Heart left ventricle (tissue), 16 donors: ENCODE measurements around the gene THSD4. TPM values are rescaled to one million over a fixed set of nuclear protein-coding genes. Genes with fewer than 3 reads are reported as not detected.

Source experiments
- ATAC-seq, 4 donors: fragments of 200-7000 bp; cut with Tn5 transposase; one replicate each; pipeline ENCODE4 v1.9.1; 2020 to 2022; ENCODE audit warnings: moderate library complexity in 4 of 4, mild to moderate bottlenecking in 3 of 4, moderate number of reproducible peaks in 1 of 4
- DNase-seq, 5 donors: peaks; one replicate each; pipeline ENCODE4 v3.0.0-alpha.2; 2020
- H3K27ac ChIP-seq, 12 donors: fragments of 200-600 bp; sonication (generic) in 4 of 12; one replicate each; pipeline versions ENCODE4 v1.5.0 to v1.8.0; 2016 to 2022; ENCODE audit warnings: mild to moderate bottlenecking in 2 of 12
- H3K27me3 ChIP-seq, 9 donors: fragments of 200-600 bp; sonication (generic) in 2 of 9; one replicate each; pipeline versions ENCODE4 v1.5.1 to v1.8.0; 2016 to 2022; ENCODE audit warnings: mild to moderate bottlenecking in 3 of 9
- H3K36me3 ChIP-seq, 9 donors: fragments of 200-600 bp; sonication (generic) in 2 of 9; one replicate each; pipeline versions ENCODE4 v1.5.0 to v1.8.0; 2018 to 2022; ENCODE audit warnings: mild to moderate bottlenecking in 2 of 9
- H3K4me1 ChIP-seq, 12 donors: fragments of 200-600 bp; sonication (generic) in 4 of 12; one replicate each; pipeline versions ENCODE4 v1.5.0 to v1.8.0; 2016 to 2022; ENCODE audit warnings: mild to moderate bottlenecking in 3 of 12
- H3K4me3 ChIP-seq, 12 donors: fragments of 200-600 bp; sonication (generic) in 4 of 12; one replicate each; pipeline versions ENCODE4 v1.5.0 to v1.8.0; 2017 to 2022; ENCODE audit warnings: mild to moderate bottlenecking in 9 of 12, moderate library complexity in 4 of 12
- H3K9me3 ChIP-seq, 12 donors: fragments of 200-600 bp; sonication (generic) in 4 of 12; one replicate each; pipeline versions ENCODE4 v1.5.0 to v1.8.0; 2016 to 2022; ENCODE audit warnings: mild to moderate bottlenecking in 1 of 12
- CTCF ChIP-seq, 12 donors: fragments of 200-600 bp; sonication (generic) in 4 of 12; IDR thresholded peaks; one replicate each; pipeline versions ENCODE4 v1.5.0 to v1.8.0; 2018 to 2022; ENCODE audit warnings: antibody characterized with exemption in 12 of 12, mild to moderate bottlenecking in 5 of 12
- POLR2A ChIP-seq, 2 donors: fragments of 450-650 bp; IDR thresholded peaks; one replicate each; pipeline ENCODE4 v1.6.1; 2017; ENCODE audit warnings: antibody characterized with exemption in 2 of 2, mild to moderate bottlenecking in 2 of 2, moderate library complexity in 2 of 2
- WGBS, 4 donors: extraction: QIAGEN DNeasy Blood & Tissue Kit in 2 of 4; methylation state at CpG; one replicate each; pipeline versions ENCODE4 v1.1.5 to v1.1.7; 2013 to 2018; 5-methylcytosine and 5-hydroxymethylcytosine counted together
- intact Hi-C, 10 donors: fragments of 100-400 bp; cut with DNase I; formaldehyde crosslinking; loops; one replicate each; pipeline versions ENCODE4 v1.11.1 to v1.14.2; 2022
- polyA plus RNA-seq, 2 donors: library from polyadenylated mRNA; stranded (reverse); fragments of 200-250 nt; gene quantifications; one replicate each; pipeline ENCODE4 v1.2.3, GENCODE V29; 2013
- total RNA-seq, 9 donors: library from RNA; depleted of rRNA in 2 of 9; stranded (reverse); fragments of >200 nt in 2 of 9; fragmentation: NEBNext Ultra II Directional in 3 of 9; extraction: Animal tissue kit (Norgen Biotek cat#: 25700) in 3 of 9; gene quantifications; one replicate each; pipeline versions ENCODE4 v1.1.0 to v1.2.4, GENCODE V29; 2016 to 2023
- donor health status: ischemic (EF 13 %, LVEDD 7.1; RV severe dilation, severe dysfunction).
- donor health status: healthy with polysubstance abuse.
- donor health status: DM: no; HTN: yes; CAD: no.
- donor health status: DM: no; HTN: no; CAD: no.
- donor health status: ischemic (EF 25% LVEDD 6.9; RV normal size, moderate dysfunction).
- donor health status: ischemic (EF 25% LVEDD 5.7; RV mildly dilated, moderate dysfunction).
- donor health status: healthy.
- donor health status: DM: yes; HTN: yes; CAD: no.
- donor health status: ischemic (EF 35%, LVEDD 5.7; RV mildly dilated, moderate dysfunction).
- donor health status: nonischemic (EF 11% LVEDD 7.7; RV severe dilation, severe dysfunction).
- donor health status: DM: yes; HTN: yes; CAD: no.
- donor health status: PGD.
- donor health status: ischemic (EF 29% LVEDD 5.4; RV normal size, mild dysfunction).
- donor health status: nonischemic (EF 23%, LVEDD 6.1; RV moderate dilation, normal function).

Gene THSD4
- total and polyA plus RNA-seq, 11 donors: 32.6 to 206 (median 93.2) TPM

- DNase-seq (no peak), ATAC-seq (no peak)
- H3K27ac ChIP-seq: peak overlapping the region in 1 of 12 donors; percentile 55
- peaks cover 0 to 41% (median 18%) of the 10 kb centered on the region in 12 donors for H3K4me1 ChIP-seq
- no peaks in the 10 kb centered on the region for H3K27me3 ChIP-seq
- H3K9me3 ChIP-seq: no peaks in the 10 kb centered on the region
- no peak overlapping the region for H3K4me3 ChIP-seq
- TF ChIP-seq POLR2A (IDR thresholded peaks at IDR 0.05): no peak
- no peaks in the 10 kb centered on the region for H3K36me3 ChIP-seq
- intact Hi-C loops: loop anchor here in 5 of 10 donors (5.0 to 10.0 kb wide), 5 partner anchors 35 to 188 kb away; no protein-coding TSS in a partner anchor
- WGBS, 4 donors: 95 to 97% (median 96%) methylated on average over 3 of the region's 3 CpGs
These were observed 341.5 kb downstream of the THSD4 start for GRCh38 chr15:71456811-71457210.

- Histone ChIP-seq H3K27me3 (no peaks in the 10 kb centered on the region), H3K4me3 (no peak overlapping the region), H3K36me3 (no peaks in the 10 kb centered on the region), H3K4me1 (peaks cover 0 to 37% (median 18%) of the 10 kb centered on the region in 12 donors), H3K9me3 (no peaks in the 10 kb centered on the region), H3K27ac (peak overlapping the region in 7 of 12 donors; percentile 11 to 59 (median 39))
- intact Hi-C loops: loop anchor here in 5 of 10 donors (5.0 to 10.0 kb wide), 5 partner anchors 34 to 187 kb away; no protein-coding TSS in a partner anchor
- DNase-seq: no peak
- ATAC-seq: peak in 3 of 4 donors; percentile 10 to 59 (median 29)
- 30 to 43% (median 40%) methylated on average over 2 of the region's 2 CpGs for WGBS, 4 donors
- TF ChIP-seq CTCF (IDR thresholded peaks at IDR 0.05) (no peak), POLR2A (IDR thresholded peaks at IDR 0.05) (no peak)
These were observed 342.9 kb downstream of the THSD4 start for GRCh38 chr15:71458089-71458660.

GRCh38 chr15:71461748-71462147 is 346.5 kb downstream of the THSD4 start:
- DNase-seq (no peak), ATAC-seq (no peak)
- Histone ChIP-seq H3K9me3 (no peaks in the 10 kb centered on the region), H3K27me3 (no peaks in the 10 kb centered on the region), H3K36me3 (no peaks in the 10 kb centered on the region), H3K4me1 (peaks cover 0 to 43% (median 20%) of the 10 kb centered on the region in 12 donors), H3K27ac (no peak overlapping the region), H3K4me3 (no peak overlapping the region)
- intact Hi-C loops: loop anchor here in 2 of 10 donors (5.0 kb wide), 2 partner anchors 71 to 196 kb away; no protein-coding TSS in a partner anchor
- no peak for TF ChIP-seq CTCF (IDR thresholded peaks at IDR 0.05)
- TF ChIP-seq POLR2A (IDR thresholded peaks at IDR 0.05): no peak
- WGBS, 4 donors: 72 to 89% (median 79%) methylated on average over 1 of the region's 1 CpG

- intact Hi-C loops: loop anchor here in 2 of 10 donors (5.0 kb wide), 2 partner anchors 70 to 195 kb away; no protein-coding TSS in a partner anchor
- Histone ChIP-seq H3K27me3 (no peaks in the 10 kb centered on the region), H3K9me3 (no peaks in the 10 kb centered on the region), H3K27ac (no peak overlapping the region), H3K4me1 (peaks cover 0 to 39% (median 16%) of the 10 kb centered on the region in 12 donors), H3K4me3 (no peak overlapping the region), H3K36me3 (no peaks in the 10 kb centered on the region)
- 71 to 87% (median 79%) methylated on average over 1 of the region's 1 CpG for WGBS, 4 donors
- no peak for DNase-seq
- ATAC-seq: no peak
- TF ChIP-seq CTCF (IDR thresholded peaks at IDR 0.05): no peak
- no peak for TF ChIP-seq POLR2A (IDR thresholded peaks at IDR 0.05)
These were observed 347.4 kb downstream of the THSD4 start for GRCh38 chr15:71462638-71463037.
